SK-N-SH treated with all-trans-retinoic acid at 6 μM for 48 hours (cell line): ENCODE measurements around the gene SUMO3.

Experiments
- ARNTL ChIP-seq: fragments of 450-650 bp; formaldehyde crosslinking; IDR thresholded peaks from 2 replicates; pipeline ENCODE4 v1.5.0; 2020; ENCODE audit warnings: low read depth, mild to moderate bottlenecking, moderate library complexity, borderline replicate concordance
- CSDC2 ChIP-seq: fragments of 250-450 bp; sonication (Bioruptor Pico); IDR thresholded peaks from 2 replicates; pipeline ENCODE4 v1.5.0; 2020; ENCODE audit warnings: mild to moderate bottlenecking, moderate library complexity
- PATZ1 ChIP-seq: fragments of 250-450 bp; sonication (Bioruptor Pico); IDR thresholded peaks from 2 replicates; pipeline ENCODE4 v1.8.0; 2020; ENCODE audit warnings: mild to moderate bottlenecking, moderate library complexity, borderline replicate concordance
- PPARA ChIP-seq: fragments of 250-450 bp; sonication (Bioruptor Pico); IDR thresholded peaks from 2 replicates; pipeline ENCODE4 v1.5.0; 2020; ENCODE audit warnings: mild to moderate bottlenecking, borderline replicate concordance
- SNAI2 ChIP-seq: fragments of 250-450 bp; sonication (Bioruptor Pico); IDR thresholded peaks from 2 replicates; pipeline ENCODE4 v1.5.0; 2020; ENCODE audit warnings: mild to moderate bottlenecking, moderate library complexity
- TOX ChIP-seq: fragments of 250-450 bp; sonication (Bioruptor Pico); IDR thresholded peaks from 2 replicates; pipeline ENCODE4 v1.8.0; 2021; ENCODE audit warnings: mild to moderate bottlenecking, moderate library complexity, borderline replicate concordance
- ZC3H10 ChIP-seq: fragments of 250-450 bp; sonication (Bioruptor Pico); IDR thresholded peaks from 2 replicates; pipeline ENCODE4 v1.5.1; 2021; ENCODE audit warnings: mild to moderate bottlenecking, moderate library complexity
- ZFP3 ChIP-seq: fragments of 250-450 bp; sonication (Bioruptor Pico); IDR thresholded peaks from 2 replicates; pipeline ENCODE4 v1.5.0; 2020; ENCODE audit warnings: mild to moderate bottlenecking, moderate library complexity
- ZNF70 ChIP-seq: fragments of 450-650 bp; formaldehyde crosslinking; IDR thresholded peaks from 2 replicates; pipeline ENCODE4 v1.5.0; 2020; ENCODE audit warnings: mild to moderate bottlenecking, moderate library complexity
- TF ChIP-seq, protein P1 (sequence below): fragments of 250-450 bp; sonication (Bioruptor Pico); IDR thresholded peaks from 2 replicates; pipeline ENCODE4 v1.5.1; 2020; ENCODE audit warnings: low read depth, mild to moderate bottlenecking, moderate library complexity

DNA sequence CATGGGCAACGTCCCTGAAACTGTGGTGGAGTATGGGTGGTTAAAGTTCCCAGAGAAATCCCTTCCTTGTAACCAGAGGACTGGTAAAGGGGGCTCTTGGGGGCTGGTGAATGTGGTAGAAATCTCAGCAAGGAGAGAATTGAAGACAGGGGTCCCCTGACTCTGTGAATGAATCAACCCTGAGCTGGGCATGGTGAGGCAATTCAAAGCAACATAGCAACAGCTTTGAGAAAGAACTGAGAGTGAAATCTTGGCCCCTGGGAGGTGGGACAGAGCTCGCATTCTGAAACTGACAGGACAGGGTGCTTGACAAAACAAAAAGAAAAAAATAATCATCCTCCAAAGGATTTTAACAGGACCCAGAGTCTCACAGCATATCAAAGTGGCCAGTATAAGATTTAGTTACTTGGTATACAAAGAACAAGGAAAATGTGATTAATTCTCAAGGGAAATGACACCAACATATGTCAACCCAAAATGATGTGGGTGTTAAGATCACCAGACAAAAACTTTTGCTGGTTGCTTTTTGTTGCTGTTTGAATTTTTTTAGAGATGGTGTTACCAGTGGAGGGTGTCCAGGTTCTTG, 11.7 kb upstream of the SUMO3 start:
- TF ChIP-seq TOX (no peak), ARNTL (CRISPR knock-in tag) (no peak), SNAI2 (CRISPR knock-in tag) (no peak), ZC3H10 (CRISPR knock-in tag) (no peak), PPARA (CRISPR knock-in tag) (no peak), ZNF70 (CRISPR knock-in tag) (no peak), CSDC2 (CRISPR knock-in tag) (no peak), ZFP3 (CRISPR knock-in tag) (no peak), PATZ1 (CRISPR knock-in tag) (no peak)
- TF ChIP-seq, protein P1, sequence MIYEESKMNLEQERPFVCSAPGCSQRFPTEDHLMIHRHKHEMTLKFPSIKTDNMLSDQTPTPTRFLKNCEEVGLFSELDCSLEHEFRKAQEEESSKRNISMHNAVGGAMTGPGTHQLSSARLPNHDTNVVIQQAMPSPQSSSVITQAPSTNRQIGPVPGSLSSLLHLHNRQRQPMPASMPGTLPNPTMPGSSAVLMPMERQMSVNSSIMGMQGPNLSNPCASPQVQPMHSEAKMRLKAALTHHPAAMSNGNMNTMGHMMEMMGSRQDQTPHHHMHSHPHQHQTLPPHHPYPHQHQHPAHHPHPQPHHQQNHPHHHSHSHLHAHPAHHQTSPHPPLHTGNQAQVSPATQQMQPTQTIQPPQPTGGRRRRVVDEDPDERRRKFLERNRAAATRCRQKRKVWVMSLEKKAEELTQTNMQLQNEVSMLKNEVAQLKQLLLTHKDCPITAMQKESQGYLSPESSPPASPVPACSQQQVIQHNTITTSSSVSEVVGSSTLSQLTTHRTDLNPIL, result no peak
